Measurements from ENCODE around the gene ZC3HAV1.
"Not testable (repeated sequence)": the region's sequence is repeated elsewhere in the genome, so short reads cannot be mapped to it uniquely, and the experiment has no call there.

ZC3HAV1 gene

GRCh38 chr7:139055674-139056073 is 53.8 kb downstream of the ZC3HAV1 start:
- no peak for DNase-seq (ENCODE audit: insufficient read length, low spot score)
- no peak for FAIRE-seq

- not testable (repeated sequence) for DNase-seq (ENCODE audit: insufficient read length, low spot score); FAIRE-seq
Measured at GRCh38 chr7:139054656-139055055, 54.9 kb downstream of the ZC3HAV1 start.

GRCh38 chr7:139054101-139054500 is 55.4 kb downstream of the ZC3HAV1 start:
- FAIRE-seq: no peak
- DNase-seq (ENCODE audit: insufficient read length, low spot score): no peak

- DNase-seq (ENCODE audit: insufficient read length, low spot score) (no peak), FAIRE-seq (no peak)
Measured at GRCh38 chr7:139051655-139052054, 57.9 kb downstream of the ZC3HAV1 start.

GRCh38 chr7:139049936-139050335 is 59.6 kb downstream of the ZC3HAV1 start:
- DNase-seq (ENCODE audit: insufficient read length, low spot score) (no peak), FAIRE-seq (no peak)

GRCh38 chr7:139049111-139049510 is 60.4 kb downstream of the ZC3HAV1 start:
- FAIRE-seq (no peak), DNase-seq (ENCODE audit: insufficient read length, low spot score) (no peak)

- DNase-seq (ENCODE audit: insufficient read length, low spot score) (no peak), FAIRE-seq (no peak)
Measured at GRCh38 chr7:139047970-139048369, 61.5 kb downstream of the ZC3HAV1 start.

- FAIRE-seq (no peak), DNase-seq (ENCODE audit: insufficient read length, low spot score) (no peak)
Measured at GRCh38 chr7:139046143-139046542, 63.4 kb downstream of the ZC3HAV1 start.

GRCh38 chr7:139044813-139045794 is 64.4 kb downstream of the ZC3HAV1 start:
- FAIRE-seq: no peak
- no peak for DNase-seq (ENCODE audit: insufficient read length, low spot score)

- FAIRE-seq (no peak), DNase-seq (ENCODE audit: insufficient read length, low spot score) (no peak)
Measured at GRCh38 chr7:139043823-139044812, 65.4 kb downstream of the ZC3HAV1 start.

GRCh38 chr7:139041378-139042085 is 68.0 kb downstream of the ZC3HAV1 start:
- FAIRE-seq (no peak), DNase-seq (ENCODE audit: insufficient read length, low spot score) (no peak)

- DNase-seq (ENCODE audit: insufficient read length, low spot score) (no peak), FAIRE-seq (no peak)
Measured at GRCh38 chr7:139038691-139039090, 70.8 kb downstream of the ZC3HAV1 start.

GRCh38 chr7:139036901-139037300 is 72.6 kb downstream of the ZC3HAV1 start:
- DNase-seq (ENCODE audit: insufficient read length, low spot score) (no peak), FAIRE-seq (no peak)

- DNase-seq (ENCODE audit: insufficient read length, low spot score): peak; percentile 60
- FAIRE-seq: no peak
Measured at GRCh38 chr7:139035586-139036353, 73.8 kb downstream of the ZC3HAV1 start, which contains the start of gene ZC3HAV1L. ZC3HAV1L (minus strand) TSS chr7:139036042; CDS start chr7:139036017, 25 bp downstream.

- FAIRE-seq (no peak), DNase-seq (ENCODE audit: insufficient read length, low spot score) (peak; percentile 40)
Measured at GRCh38 chr7:139034855-139035585, 74.5 kb downstream of the ZC3HAV1 start.

- DNase-seq (ENCODE audit: insufficient read length, low spot score): no peak
- FAIRE-seq: no peak
Measured at GRCh38 chr7:139034336-139034735, 75.2 kb downstream of the ZC3HAV1 start.

- no peak for DNase-seq (ENCODE audit: insufficient read length, low spot score)
Measured at GRCh38 chr7:139033346-139034114, 76.0 kb downstream of the ZC3HAV1 start.

GRCh38 chr7:139032473-139032872 is 77.0 kb downstream of the ZC3HAV1 start:
- FAIRE-seq: no peak
- DNase-seq (ENCODE audit: insufficient read length, low spot score): no peak

More at GRCh38 chr7:139033346-139034114, 76.0 kb downstream of the ZC3HAV1 start:
- no peak for FAIRE-seq

Measured in HTR-8/SVneo (cell line).